Measurements from ENCODE around the gene ARHGEF12.

Gene ARHGEF12

DNA sequence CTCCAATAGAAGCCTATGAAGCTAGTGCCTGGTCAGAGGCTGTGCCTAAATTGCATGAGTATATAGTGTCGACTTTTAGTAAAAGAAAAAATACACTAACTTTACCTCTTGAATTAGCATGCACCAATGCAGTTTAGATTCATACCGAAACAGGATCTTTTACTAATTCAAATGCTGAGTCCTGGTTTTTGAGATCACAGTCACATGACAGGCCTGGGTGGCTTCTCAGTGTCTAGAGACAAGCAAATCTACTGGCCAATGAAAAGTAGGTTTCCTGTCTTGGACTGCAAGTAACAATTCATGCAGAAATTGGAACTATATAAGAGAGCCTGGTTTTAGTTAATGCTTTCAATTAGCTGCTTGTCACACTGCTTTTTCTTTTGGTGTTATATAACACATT is 7.2 kb downstream of the ARHGEF12 start:
- TF ChIP-seq, protein P1, sequence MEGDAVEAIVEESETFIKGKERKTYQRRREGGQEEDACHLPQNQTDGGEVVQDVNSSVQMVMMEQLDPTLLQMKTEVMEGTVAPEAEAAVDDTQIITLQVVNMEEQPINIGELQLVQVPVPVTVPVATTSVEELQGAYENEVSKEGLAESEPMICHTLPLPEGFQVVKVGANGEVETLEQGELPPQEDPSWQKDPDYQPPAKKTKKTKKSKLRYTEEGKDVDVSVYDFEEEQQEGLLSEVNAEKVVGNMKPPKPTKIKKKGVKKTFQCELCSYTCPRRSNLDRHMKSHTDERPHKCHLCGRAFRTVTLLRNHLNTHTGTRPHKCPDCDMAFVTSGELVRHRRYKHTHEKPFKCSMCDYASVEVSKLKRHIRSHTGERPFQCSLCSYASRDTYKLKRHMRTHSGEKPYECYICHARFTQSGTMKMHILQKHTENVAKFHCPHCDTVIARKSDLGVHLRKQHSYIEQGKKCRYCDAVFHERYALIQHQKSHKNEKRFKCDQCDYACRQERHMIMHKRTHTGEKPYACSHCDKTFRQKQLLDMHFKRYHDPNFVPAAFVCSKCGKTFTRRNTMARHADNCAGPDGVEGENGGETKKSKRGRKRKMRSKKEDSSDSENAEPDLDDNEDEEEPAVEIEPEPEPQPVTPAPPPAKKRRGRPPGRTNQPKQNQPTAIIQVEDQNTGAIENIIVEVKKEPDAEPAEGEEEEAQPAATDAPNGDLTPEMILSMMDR (IDR thresholded peaks at IDR 0.05; ENCODE audit: low read depth, low read length) = no peak
- DNase-seq (ENCODE audit: low read depth, low spot score) = no peak
- H3K4me3 ChIP-seq (ENCODE audit: low read depth, low read length) = no peak overlapping the region
- in situ Hi-C loops (cut with HindIII; ENCODE audit: low sequenced_read_pairs) = no loop called here

DNA sequence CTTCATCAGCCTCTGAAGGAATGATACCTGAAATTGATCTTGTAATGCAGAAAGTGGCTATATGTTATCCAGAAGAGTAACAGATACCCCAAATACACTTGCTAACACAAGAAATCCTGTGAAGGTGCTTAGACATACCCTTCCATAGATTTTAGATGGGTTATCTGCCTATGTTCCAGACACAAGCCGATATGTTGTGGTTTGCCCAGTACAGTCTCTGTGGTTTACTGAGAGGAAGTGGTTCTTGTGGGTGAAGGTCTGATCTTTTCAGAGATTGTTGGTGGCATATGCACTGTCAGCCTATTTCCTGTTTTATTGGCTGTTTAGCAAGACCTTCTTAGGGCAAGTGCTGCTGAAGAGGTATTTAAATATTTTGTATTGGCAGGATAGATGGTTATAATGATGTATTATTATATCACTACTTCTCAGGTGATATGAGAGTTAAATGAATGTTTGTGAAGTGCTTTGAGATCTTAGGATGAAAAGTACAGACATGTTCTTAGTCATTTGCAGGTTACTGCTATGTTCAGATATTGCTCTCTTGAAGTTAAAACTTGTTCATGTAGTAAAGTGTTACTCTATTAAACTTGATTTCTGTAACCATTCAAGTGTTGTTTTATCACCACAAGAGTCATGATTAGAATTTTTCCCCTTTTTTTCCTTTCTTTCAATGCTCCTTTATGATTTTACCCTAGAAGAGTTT is 8.2 kb downstream of the ARHGEF12 start:
- TF ChIP-seq, protein P1 (IDR thresholded peaks at IDR 0.05; ENCODE audit: low read depth, low read length) = no peak
- in situ Hi-C loops (cut with HindIII; ENCODE audit: low sequenced_read_pairs) = no loop called here
- H3K4me3 ChIP-seq (ENCODE audit: low read depth, low read length) = no peak overlapping the region
- DNase-seq (ENCODE audit: low read depth, low spot score) = peak; percentile 64

DNA sequence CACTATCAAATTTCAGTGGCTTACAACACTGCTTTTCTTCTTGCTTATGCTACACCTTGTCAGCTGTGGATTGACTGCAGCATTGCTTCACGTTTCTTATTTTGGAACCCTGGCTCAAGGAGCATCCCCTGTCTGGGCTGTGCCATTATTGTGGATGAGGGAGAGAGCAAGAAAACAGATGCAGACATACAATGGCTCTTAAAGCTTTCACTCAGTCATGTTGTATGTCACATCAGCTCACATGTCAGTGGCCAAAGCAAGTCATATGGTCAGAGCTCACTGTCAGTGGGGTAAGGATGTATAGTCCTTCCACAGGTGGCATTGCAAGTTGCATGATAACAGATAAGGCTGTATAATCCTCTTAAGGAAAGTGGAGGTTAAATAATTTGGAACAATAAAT is 10.0 kb downstream of the ARHGEF12 start:
- H3K4me3 ChIP-seq (ENCODE audit: low read depth, low read length) = no peak overlapping the region
- no peak for DNase-seq (ENCODE audit: low read depth, low spot score)
- in situ Hi-C loops (cut with HindIII; ENCODE audit: low sequenced_read_pairs) = no loop called here
- TF ChIP-seq, protein P1 (IDR thresholded peaks at IDR 0.05; ENCODE audit: low read depth, low read length) = no peak

DNA sequence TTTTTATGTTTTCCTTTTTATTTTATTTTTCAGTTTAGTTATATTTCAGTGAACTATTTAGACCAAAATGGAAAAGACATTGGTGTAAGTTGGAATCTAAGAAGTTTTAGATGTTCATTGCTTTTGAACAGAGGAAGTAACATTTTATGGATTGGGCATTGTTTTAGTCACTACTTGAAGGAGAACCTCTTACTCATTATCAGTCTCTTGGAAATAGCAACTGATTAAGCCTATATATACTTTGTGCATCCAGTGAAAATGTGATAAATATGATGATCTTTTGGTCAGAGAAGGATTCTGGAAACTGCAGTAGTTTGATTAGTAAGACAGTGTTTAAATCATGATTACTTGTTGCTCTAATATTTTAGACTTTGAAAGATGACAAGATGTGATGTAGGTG is 14.4 kb downstream of the ARHGEF12 start:
- in situ Hi-C loops (cut with HindIII; ENCODE audit: low sequenced_read_pairs) = no loop called here
- DNase-seq (ENCODE audit: low read depth, low spot score) = no peak
- TF ChIP-seq, protein P1 (IDR thresholded peaks at IDR 0.05; ENCODE audit: low read depth, low read length) = no peak
- H3K4me3 ChIP-seq (ENCODE audit: low read depth, low read length) = no peak overlapping the region

DNA sequence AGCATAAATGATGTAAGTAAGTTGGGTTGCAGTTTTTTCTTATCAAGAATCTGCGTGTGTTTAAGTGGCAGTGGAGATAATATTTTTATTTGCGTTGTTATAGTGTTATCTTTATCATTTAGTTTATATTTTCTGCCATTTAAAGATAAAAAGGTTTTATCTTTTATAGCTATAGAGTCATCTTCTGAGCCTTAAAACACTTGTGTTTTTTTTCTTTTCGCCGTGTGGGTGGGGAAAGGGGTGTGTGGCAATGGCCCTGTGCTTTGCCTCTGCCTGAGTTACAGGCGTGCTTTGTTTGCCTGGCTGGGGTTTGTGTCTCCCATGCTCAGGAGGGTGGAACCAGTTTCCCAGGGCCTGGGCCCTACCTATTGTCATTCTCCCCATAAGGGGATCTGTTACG is 16.2 kb downstream of the ARHGEF12 start:
- no peak for DNase-seq (ENCODE audit: low read depth, low spot score)
- TF ChIP-seq, protein P1 (IDR thresholded peaks at IDR 0.05; ENCODE audit: low read depth, low read length) = no peak
- no peak overlapping the region for H3K4me3 ChIP-seq (ENCODE audit: low read depth, low read length)
- in situ Hi-C loops (cut with HindIII; ENCODE audit: low sequenced_read_pairs) = no loop called here

DNA sequence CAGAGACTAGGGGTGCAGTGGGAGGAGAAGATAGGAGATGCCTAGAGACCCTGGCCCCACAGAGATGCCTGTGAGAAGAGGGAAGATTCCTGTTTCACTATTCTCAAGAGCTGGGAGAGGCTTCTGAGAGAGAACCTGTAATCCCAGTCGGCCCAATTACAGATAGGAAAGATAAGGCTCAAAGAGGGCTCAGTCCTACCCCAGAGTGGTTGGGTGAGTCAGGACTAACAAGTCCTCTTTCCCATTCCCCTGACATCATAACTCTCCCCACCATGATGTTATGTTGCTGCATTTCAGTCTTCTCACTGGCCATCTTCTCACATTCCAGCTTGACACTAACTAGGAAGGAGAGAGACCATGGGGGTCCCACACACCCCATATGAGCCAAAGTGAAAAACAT is 17.9 kb downstream of the ARHGEF12 start:
- H3K4me3 ChIP-seq (ENCODE audit: low read depth, low read length) = no peak overlapping the region
- no peak for DNase-seq (ENCODE audit: low read depth, low spot score)
- TF ChIP-seq, protein P1 (IDR thresholded peaks at IDR 0.05; ENCODE audit: low read depth, low read length) = no peak
- in situ Hi-C loops (cut with HindIII; ENCODE audit: low sequenced_read_pairs) = no loop called here
